ENCODE data around the gene OTOS.
A peak's percentile ranks its signal among the peaks of the same experiment; 100 is the strongest.

Gene OTOS

GRCh38 chr2:240134956-240135520, 5.4 kb downstream of the OTOS start:
- no peaks in the 10 kb centered on the region for H3K9me3 ChIP-seq (ENCODE audit: control insufficient read depth in 2 of 2, low read length in 2 of 2)
- peak overlapping the region; percentile 80 to 93 for H3K9ac ChIP-seq (ENCODE audit: low read length in 2 of 2)
- H3K27ac ChIP-seq (ENCODE audit: low read length), result no peak overlapping the region
- H3K4me1 ChIP-seq (ENCODE audit: control insufficient read depth, insufficient read depth, low read length), result peaks cover 23% of the 10 kb centered on the region
- peaks cover 24 to 37% of the 10 kb centered on the region in 2 donors for H3K36me3 ChIP-seq (ENCODE audit: control insufficient read depth in 2 of 2, insufficient read depth in 2 of 2, low read length in 2 of 2)
- peak overlapping the region; percentile 78 to 93 for H3K4me3 ChIP-seq (ENCODE audit: low read length in 2 of 2)
- no peaks in the 10 kb centered on the region for H3K27me3 ChIP-seq (ENCODE audit: control insufficient read depth in 1 of 2, insufficient read depth in 2 of 2, low read length in 2 of 2)

DNA sequence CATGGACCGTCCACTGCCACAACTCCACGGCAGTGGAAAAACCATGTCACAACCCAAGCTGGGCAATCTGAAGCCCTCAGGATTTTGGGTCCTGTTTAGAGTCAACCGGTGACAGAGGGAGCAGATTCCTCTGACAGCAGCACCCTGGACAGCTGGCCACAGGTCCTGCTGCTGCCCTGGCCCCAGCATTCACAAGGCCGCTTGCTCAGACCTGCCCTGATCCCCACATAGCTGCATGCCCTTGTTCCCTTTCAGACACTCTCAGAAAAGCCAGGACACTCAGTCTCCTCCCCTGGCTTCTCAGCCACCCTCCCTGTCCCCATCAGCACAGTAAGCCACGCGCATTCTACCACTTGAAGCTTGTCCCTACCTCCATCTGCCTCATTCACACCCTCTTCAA, 6.0 kb downstream of the OTOS start:
- Histone ChIP-seq H3K27ac (ENCODE audit: low read length) (no peak overlapping the region), H3K9ac (ENCODE audit: low read length in 2 of 2) (no peak overlapping the region), H3K4me1 (ENCODE audit: control insufficient read depth, insufficient read depth, low read length) (peaks cover 23% of the 10 kb centered on the region), H3K27me3 (ENCODE audit: control insufficient read depth in 1 of 2, insufficient read depth in 2 of 2, low read length in 2 of 2) (no peaks in the 10 kb centered on the region), H3K36me3 (ENCODE audit: control insufficient read depth in 2 of 2, insufficient read depth in 2 of 2, low read length in 2 of 2) (peaks cover 29 to 42% of the 10 kb centered on the region in 2 donors), H3K9me3 (ENCODE audit: control insufficient read depth in 2 of 2, low read length in 2 of 2) (no peaks in the 10 kb centered on the region), H3K4me3 (ENCODE audit: low read length in 2 of 2) (no peak overlapping the region)

GRCh38 chr2:240133401-240133800, 7.1 kb downstream of the OTOS start:
- Histone ChIP-seq H3K9me3 (ENCODE audit: control insufficient read depth in 2 of 2, low read length in 2 of 2) (no peaks in the 10 kb centered on the region), H3K9ac (ENCODE audit: low read length in 2 of 2) (no peak overlapping the region), H3K27ac (ENCODE audit: low read length) (no peak overlapping the region), H3K4me1 (ENCODE audit: control insufficient read depth, insufficient read depth, low read length) (peaks cover 23% of the 10 kb centered on the region), H3K27me3 (ENCODE audit: control insufficient read depth in 1 of 2, insufficient read depth in 2 of 2, low read length in 2 of 2) (no peaks in the 10 kb centered on the region), H3K36me3 (ENCODE audit: control insufficient read depth in 2 of 2, insufficient read depth in 2 of 2, low read length in 2 of 2) (peaks cover 34 to 51% of the 10 kb centered on the region in 2 donors), H3K4me3 (ENCODE audit: low read length in 2 of 2) (no peak overlapping the region)

DNA sequence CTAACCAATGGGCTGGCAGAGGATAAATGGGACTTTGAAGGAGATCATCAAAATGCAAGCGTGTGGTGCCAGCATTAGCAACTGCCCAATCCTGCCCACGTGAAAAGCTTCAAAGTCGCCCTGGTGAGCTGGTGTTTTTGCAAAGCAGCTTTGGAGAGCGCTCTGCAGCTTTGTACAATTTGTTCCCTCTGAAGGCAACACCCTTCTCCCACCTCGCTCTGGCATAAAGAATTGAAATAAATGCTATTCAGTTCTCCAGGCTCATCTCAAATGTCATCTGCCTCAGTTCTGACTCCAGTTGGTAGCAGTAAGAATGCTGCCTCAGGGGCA, 7.8 kb downstream of the OTOS start:
- H3K9ac ChIP-seq (ENCODE audit: low read length in 2 of 2), result no peak overlapping the region
- no peaks in the 10 kb centered on the region for H3K27me3 ChIP-seq (ENCODE audit: control insufficient read depth in 1 of 2, insufficient read depth in 2 of 2, low read length in 2 of 2)
- no peak overlapping the region for H3K27ac ChIP-seq (ENCODE audit: low read length)
- no peaks in the 10 kb centered on the region for H3K9me3 ChIP-seq (ENCODE audit: control insufficient read depth in 2 of 2, low read length in 2 of 2)
- peaks cover 23% of the 10 kb centered on the region for H3K4me1 ChIP-seq (ENCODE audit: control insufficient read depth, insufficient read depth, low read length)
- H3K36me3 ChIP-seq (ENCODE audit: control insufficient read depth in 2 of 2, insufficient read depth in 2 of 2, low read length in 2 of 2), result peaks cover 42 to 55% of the 10 kb centered on the region in 2 donors
- no peak overlapping the region for H3K4me3 ChIP-seq (ENCODE audit: low read length in 2 of 2)

DNA sequence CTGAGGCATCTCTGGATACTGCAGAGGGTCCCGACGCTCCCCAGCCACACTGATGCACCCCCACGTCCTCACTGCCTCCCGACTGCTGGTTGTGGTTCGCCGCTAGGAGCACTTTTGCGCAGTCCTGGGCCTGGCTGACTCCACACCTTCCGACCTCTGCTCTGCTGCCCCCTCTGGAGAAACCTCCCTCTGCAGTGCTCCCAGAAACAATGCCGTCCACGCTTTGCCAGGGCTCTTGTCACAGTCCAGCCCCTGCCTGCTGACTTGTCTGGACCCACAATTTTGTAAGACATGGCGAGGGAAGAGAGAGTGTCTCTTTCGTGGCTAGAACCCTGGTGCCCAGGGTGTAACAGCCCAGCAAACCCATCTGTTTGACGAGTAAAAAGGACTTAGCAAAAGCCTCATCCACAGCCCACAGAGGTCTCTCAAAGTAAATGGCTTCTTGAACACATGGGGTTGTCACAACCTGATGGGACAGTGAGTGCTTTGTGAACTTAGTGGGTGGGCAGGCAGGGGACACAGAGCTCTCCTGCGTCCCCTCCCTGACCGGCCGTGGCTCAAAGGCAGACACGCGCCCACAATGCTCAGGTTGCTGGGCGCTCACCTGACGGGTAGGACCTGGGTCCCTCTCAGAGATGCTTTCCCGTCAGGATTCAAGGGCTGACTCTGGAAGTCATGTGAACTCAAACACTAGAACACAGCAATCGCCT, 8.4 kb downstream of the OTOS start:
- no peak overlapping the region for H3K4me3 ChIP-seq (ENCODE audit: low read length in 2 of 2)
- no peaks in the 10 kb centered on the region for H3K9me3 ChIP-seq (ENCODE audit: control insufficient read depth in 2 of 2, low read length in 2 of 2)
- H3K27ac ChIP-seq (ENCODE audit: low read length), result no peak overlapping the region
- H3K9ac ChIP-seq (ENCODE audit: low read length in 2 of 2), result no peak overlapping the region
- H3K27me3 ChIP-seq (ENCODE audit: control insufficient read depth in 1 of 2, insufficient read depth in 2 of 2, low read length in 2 of 2), result no peaks in the 10 kb centered on the region
- H3K4me1 ChIP-seq (ENCODE audit: control insufficient read depth, insufficient read depth, low read length), result peaks cover 23% of the 10 kb centered on the region
- peaks cover 46 to 56% of the 10 kb centered on the region in 2 donors for H3K36me3 ChIP-seq (ENCODE audit: control insufficient read depth in 2 of 2, insufficient read depth in 2 of 2, low read length in 2 of 2)

DNA sequence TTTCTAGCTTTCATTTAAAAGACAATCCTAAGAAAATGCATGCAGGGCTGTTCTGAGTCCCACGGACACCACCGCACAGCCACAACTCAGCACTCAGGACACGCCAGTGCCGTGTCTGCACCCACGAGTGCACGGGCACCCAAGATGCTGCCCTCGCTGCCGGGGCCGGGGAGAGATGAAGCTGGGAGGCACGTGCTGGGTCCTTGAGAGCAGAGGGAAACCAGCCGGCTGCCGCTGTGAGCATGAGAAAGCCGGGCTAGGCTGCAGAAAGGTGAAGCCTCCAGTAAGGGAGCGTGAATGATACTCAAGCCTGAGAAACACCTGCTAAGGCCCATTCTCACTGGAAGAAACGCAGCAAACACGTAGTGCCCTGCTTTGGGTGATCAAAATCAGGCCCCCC, 9.2 kb downstream of the OTOS start:
- H3K27me3 ChIP-seq (ENCODE audit: control insufficient read depth in 1 of 2, insufficient read depth in 2 of 2, low read length in 2 of 2), result no peaks in the 10 kb centered on the region
- H3K4me3 ChIP-seq (ENCODE audit: low read length in 2 of 2), result no peak overlapping the region
- H3K4me1 ChIP-seq (ENCODE audit: control insufficient read depth, insufficient read depth, low read length), result peaks cover 17% of the 10 kb centered on the region
- no peak overlapping the region for H3K27ac ChIP-seq (ENCODE audit: low read length)
- no peak overlapping the region for H3K9ac ChIP-seq (ENCODE audit: low read length in 2 of 2)
- peaks cover 0 to 2% of the 10 kb centered on the region in 2 donors for H3K9me3 ChIP-seq (ENCODE audit: control insufficient read depth in 2 of 2, low read length in 2 of 2)
- H3K36me3 ChIP-seq (ENCODE audit: control insufficient read depth in 2 of 2, insufficient read depth in 2 of 2, low read length in 2 of 2), result peaks cover 51 to 56% of the 10 kb centered on the region in 2 donors

GRCh38 chr2:240130393-240131195, 9.9 kb downstream of the OTOS start:
- Histone ChIP-seq H3K4me3 (ENCODE audit: low read length in 2 of 2) (no peak overlapping the region), H3K27me3 (ENCODE audit: control insufficient read depth in 1 of 2, insufficient read depth in 2 of 2, low read length in 2 of 2) (no peaks in the 10 kb centered on the region), H3K36me3 (ENCODE audit: control insufficient read depth in 2 of 2, insufficient read depth in 2 of 2, low read length in 2 of 2) (peaks cover 54 to 63% of the 10 kb centered on the region in 2 donors), H3K9me3 (ENCODE audit: control insufficient read depth in 2 of 2, low read length in 2 of 2) (peaks cover 0 to 7% of the 10 kb centered on the region in 2 donors), H3K9ac (ENCODE audit: low read length in 2 of 2) (no peak overlapping the region), H3K4me1 (ENCODE audit: control insufficient read depth, insufficient read depth, low read length) (peaks cover 16% of the 10 kb centered on the region), H3K27ac (ENCODE audit: low read length) (no peak overlapping the region)

DNA sequence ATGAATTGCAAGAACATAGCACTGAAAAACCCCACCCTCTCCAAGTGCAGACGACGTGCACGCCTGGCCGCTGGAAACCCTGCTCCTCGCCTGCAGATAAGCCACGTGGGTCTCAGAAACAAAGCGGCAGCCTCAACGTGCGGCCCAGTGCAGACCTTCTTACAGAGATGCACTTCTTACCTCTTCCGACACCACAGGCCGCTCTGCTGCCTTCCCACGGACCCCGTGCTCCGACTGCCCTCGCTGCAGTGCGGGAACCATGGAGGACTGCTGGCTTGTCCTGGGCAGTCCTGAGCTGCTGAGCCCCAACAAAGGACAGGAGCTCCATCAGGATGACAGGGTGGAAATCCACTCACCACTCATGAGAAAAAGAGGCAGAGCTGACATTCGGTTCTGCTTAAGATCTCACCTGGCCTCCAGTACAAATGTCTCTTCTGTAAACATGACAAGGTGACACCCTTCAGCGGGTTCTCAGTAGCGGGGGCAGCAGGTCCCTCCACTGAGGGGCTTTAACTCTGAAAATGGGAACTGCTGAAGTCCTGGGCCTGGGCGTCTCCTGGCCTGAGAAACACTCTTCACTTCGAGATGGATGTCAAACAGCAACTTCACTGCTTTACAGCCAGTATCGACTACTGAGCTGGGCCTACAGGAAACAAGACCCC, 10.6 kb downstream of the OTOS start:
- H3K4me3 ChIP-seq (ENCODE audit: low read length in 2 of 2), result no peak overlapping the region
- H3K36me3 ChIP-seq (ENCODE audit: control insufficient read depth in 2 of 2, insufficient read depth in 2 of 2, low read length in 2 of 2), result peaks cover 54 to 63% of the 10 kb centered on the region in 2 donors
- H3K9ac ChIP-seq (ENCODE audit: low read length in 2 of 2), result no peak overlapping the region
- H3K27me3 ChIP-seq (ENCODE audit: control insufficient read depth in 1 of 2, insufficient read depth in 2 of 2, low read length in 2 of 2), result no peaks in the 10 kb centered on the region
- H3K4me1 ChIP-seq (ENCODE audit: control insufficient read depth, insufficient read depth, low read length), result peaks cover 8% of the 10 kb centered on the region
- H3K27ac ChIP-seq (ENCODE audit: low read length), result no peak overlapping the region
- H3K9me3 ChIP-seq (ENCODE audit: control insufficient read depth in 2 of 2, low read length in 2 of 2), result peaks cover 0 to 7% of the 10 kb centered on the region in 2 donors

GRCh38 chr2:240129311-240129710, 11.1 kb downstream of the OTOS start:
- peaks cover 0 to 7% of the 10 kb centered on the region in 2 donors for H3K9me3 ChIP-seq (ENCODE audit: control insufficient read depth in 2 of 2, low read length in 2 of 2)
- H3K4me3 ChIP-seq (ENCODE audit: low read length in 2 of 2), result no peak overlapping the region
- no peak overlapping the region for H3K27ac ChIP-seq (ENCODE audit: low read length)
- H3K27me3 ChIP-seq (ENCODE audit: control insufficient read depth in 1 of 2, insufficient read depth in 2 of 2, low read length in 2 of 2), result no peaks in the 10 kb centered on the region
- H3K9ac ChIP-seq (ENCODE audit: low read length in 2 of 2), result no peak overlapping the region
- H3K4me1 ChIP-seq (ENCODE audit: control insufficient read depth, insufficient read depth, low read length), result peaks cover 3% of the 10 kb centered on the region
- peaks cover 54 to 63% of the 10 kb centered on the region in 2 donors for H3K36me3 ChIP-seq (ENCODE audit: control insufficient read depth in 2 of 2, insufficient read depth in 2 of 2, low read length in 2 of 2)

DNA sequence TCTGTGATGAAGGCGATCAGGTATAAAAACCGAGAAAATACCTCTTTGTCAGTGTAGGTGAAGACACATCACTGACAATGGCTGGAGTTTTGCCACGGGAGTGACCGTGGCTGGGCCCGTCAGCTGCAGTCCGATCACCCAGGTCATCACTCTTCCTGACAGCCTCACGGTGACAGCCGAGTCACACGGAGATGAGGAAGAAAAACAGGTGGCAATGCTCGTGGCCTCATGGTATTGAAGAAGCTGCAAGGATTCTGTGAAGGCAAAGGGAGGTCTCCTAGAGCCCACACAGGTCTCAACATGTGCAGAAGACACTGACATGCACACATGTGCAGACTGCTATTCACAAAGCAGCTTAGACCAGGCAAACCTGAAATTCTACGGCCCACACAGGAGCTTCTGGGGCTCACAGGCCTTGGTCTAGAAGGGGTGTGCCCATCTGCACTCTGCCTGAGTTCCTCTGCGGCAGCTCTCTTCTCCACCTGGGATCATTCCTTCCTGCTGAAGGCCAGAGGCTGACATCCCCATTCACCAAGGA, 11.8 kb downstream of the OTOS start:
- no peak overlapping the region for H3K27ac ChIP-seq (ENCODE audit: low read length)
- peaks cover 54 to 61% of the 10 kb centered on the region in 2 donors for H3K36me3 ChIP-seq (ENCODE audit: control insufficient read depth in 2 of 2, insufficient read depth in 2 of 2, low read length in 2 of 2)
- no peak overlapping the region for H3K4me3 ChIP-seq (ENCODE audit: low read length in 2 of 2)
- H3K4me1 ChIP-seq (ENCODE audit: control insufficient read depth, insufficient read depth, low read length), result no peaks in the 10 kb centered on the region
- peaks cover 0 to 7% of the 10 kb centered on the region in 2 donors for H3K9me3 ChIP-seq (ENCODE audit: control insufficient read depth in 2 of 2, low read length in 2 of 2)
- H3K9ac ChIP-seq (ENCODE audit: low read length in 2 of 2), result no peak overlapping the region
- H3K27me3 ChIP-seq (ENCODE audit: control insufficient read depth in 1 of 2, insufficient read depth in 2 of 2, low read length in 2 of 2), result no peaks in the 10 kb centered on the region

All from stomach smooth muscle (tissue), 2 donors.